A549 (cell line): ENCODE data around the gene ROR2. TPM values are rescaled to one million over a fixed set of nuclear protein-coding genes. Genes with fewer than 3 reads are reported as not detected.

Experiments
- ATAC-seq, 2 experiments: fragments of 200-7000 bp in 1 of 2; fragments of >200 bp in 1 of 2; cut with Nextera tagmentation in 1 of 2; cut with Tn5 transposase in 1 of 2; 3 replicates each; pipeline versions ENCODE4 v1.8.0 to v1.9.1; 2018 to 2020; ENCODE audit warnings: mild to moderate bottlenecking in 1 of 2, moderate library complexity in 1 of 2
- CTCF ChIA-PET: fragments of 300-600 bp; sonication (Branson Sonifier 250); formaldehyde crosslinking; extraction: SDS; loops from one replicate; lab custom pipeline; 2021; ENCODE audit warnings: antibody characterized with exemption, inconsistent platforms; lab: Yijun Ruan, JAX
- POLR2A ChIA-PET: fragments of 350-600 bp; formaldehyde crosslinking; extraction: SDS; loops from one replicate; lab custom pipeline; 2021; ENCODE audit warnings: antibody characterized with exemption, inconsistent platforms; lab: Yijun Ruan, JAX
- DNase-seq, 2 experiments: peaks; one replicate each; pipeline versions ENCODE4 v3.0.0 to v3.0.0-alpha.2; 2011 to 2016; ENCODE audit warnings: low read depth in 1 of 2, low spot score in 1 of 2
- FAIRE-seq: peaks from 2 replicates; lab custom pipeline; 2011; peaks lifted over from hg19 to GRCh38; lab: Jason Lieb, UNC
- H3K27ac ChIP-seq, 2 experiments: fragments of >200 bp; sonication (Bioruptor Twin); formaldehyde crosslinking; 3 replicates each; pipeline ENCODE4 v1.5.1; 2016 to 2017
- H3K4me1 ChIP-seq: fragments of >200 bp; sonication (Bioruptor Twin); formaldehyde crosslinking; 3 replicates; pipeline ENCODE4 v1.6.1; 2016
- H3K4me2 ChIP-seq: fragments of >200 bp; sonication (Bioruptor Twin); formaldehyde crosslinking; 3 replicates; pipeline ENCODE4 v1.6.1; 2016
- H3K4me3 ChIP-seq: fragments of >200 bp; sonication (Bioruptor Twin); formaldehyde crosslinking; 3 replicates; pipeline ENCODE4 v1.5.1; 2016
- H3K9me3 ChIP-seq: fragments of >200 bp; sonication (Bioruptor Twin); formaldehyde crosslinking; 3 replicates; pipeline ENCODE4 v1.6.1; 2016
- BCL3 ChIP-seq: fragments of >200 bp; sonication (Bioruptor Twin); formaldehyde crosslinking; IDR thresholded peaks from 3 replicates; pipeline ENCODE4 v1.6.1; 2016
- BHLHE40 ChIP-seq: IDR thresholded peaks from 2 replicates; pipeline ENCODE4 v1.6.1; 2012; ENCODE audit warnings: low read depth, low read length, inconsistent platforms
- CBX2 ChIP-seq: fragments of 200-600 bp; sonication (generic); IDR thresholded peaks from 2 replicates; pipeline ENCODE4 v1.6.1; 2016; ENCODE audit warnings: low read depth, mild to moderate bottlenecking, borderline replicate concordance
- CEBPB ChIP-seq, 2 experiments: fragments of >200 bp in 1 of 2; sonication (Bioruptor Twin) in 1 of 2; formaldehyde crosslinking in 1 of 2; IDR thresholded peaks; 2 replicates each; pipeline ENCODE4 v1.6.1; 2012 to 2016
- CHD2 ChIP-seq: fragments of 150-350 bp; IDR thresholded peaks from 2 replicates; pipeline ENCODE4 v1.6.1; 2014; ENCODE audit warnings: low read length; ENCODE audit not compliant: partially characterized antibody
- CTCF ChIP-seq: fragments of >200 bp; sonication (Bioruptor Twin); formaldehyde crosslinking; IDR thresholded peaks from 3 replicates; pipeline ENCODE4 v1.5.1; 2016
- EHF ChIP-seq: fragments of 250-450 bp; sonication (Bioruptor Pico); IDR thresholded peaks from 2 replicates; pipeline ENCODE4 v1.5.0; 2020; ENCODE audit warnings: mild to moderate bottlenecking
- EP300 ChIP-seq, 2 experiments: fragments of >200 bp; sonication (Bioruptor Twin); formaldehyde crosslinking; IDR thresholded peaks; 2 replicates in 1 of 2; 3 replicates in 1 of 2; pipeline ENCODE4 v1.6.1; 2016 to 2017
- ESRRA ChIP-seq: fragments of 150-350 bp; IDR thresholded peaks from 2 replicates; pipeline ENCODE4 v1.6.1; 2014; ENCODE audit warnings: mild to moderate bottlenecking, low read length, borderline replicate concordance
- FOXS1 ChIP-seq: fragments of 250-450 bp; sonication (Bioruptor Pico); IDR thresholded peaks from 2 replicates; pipeline ENCODE4 v1.5.0; 2020; ENCODE audit warnings: mild to moderate bottlenecking, moderate library complexity
- GATA3 ChIP-seq: IDR thresholded peaks from 2 replicates; pipeline ENCODE4 v1.6.1; 2012; ENCODE audit warnings: borderline replicate concordance
- HEYL ChIP-seq: fragments of 250-450 bp; sonication (Bioruptor Pico); IDR thresholded peaks from 2 replicates; pipeline ENCODE4 v1.8.0; 2021; ENCODE audit warnings: mild to moderate bottlenecking, moderate library complexity
- HOXB5 ChIP-seq: fragments of 250-450 bp; sonication (Bioruptor Pico); IDR thresholded peaks from 2 replicates; pipeline ENCODE4 v1.5.0; 2020; ENCODE audit warnings: mild to moderate bottlenecking, moderate library complexity
- JUN ChIP-seq, 2 experiments: fragments of >200 bp; sonication (Bioruptor Twin); formaldehyde crosslinking; IDR thresholded peaks; 2 replicates in 1 of 2; 3 replicates in 1 of 2; pipeline ENCODE4 v1.6.1; 2016 to 2017
- JUNB ChIP-seq: fragments of >200 bp; sonication (Bioruptor Twin); formaldehyde crosslinking; IDR thresholded peaks from 2 replicates; pipeline ENCODE4 v1.6.1; 2016
- MAZ ChIP-seq: fragments of 150-350 bp; IDR thresholded peaks from 2 replicates; pipeline ENCODE4 v1.6.1; 2014; ENCODE audit warnings: antibody characterized with exemption, low read depth, low read length, borderline replicate concordance
- NR3C1 ChIP-seq: fragments of >200 bp; sonication (Bioruptor Twin); formaldehyde crosslinking; IDR thresholded peaks from 3 replicates; pipeline ENCODE4 v1.6.1; 2017
- PHF8 ChIP-seq: fragments of 200-600 bp; sonication (generic); IDR thresholded peaks from 2 replicates; pipeline ENCODE4 v1.6.1; 2016; ENCODE audit warnings: low read depth, mild to moderate bottlenecking, antibody characterized with exemption, moderate library complexity, borderline replicate concordance
- RNF2 ChIP-seq: fragments of 200-600 bp; sonication (generic); IDR thresholded peaks from 2 replicates; pipeline ENCODE4 v1.6.1; 2016; ENCODE audit warnings: low read depth, mild to moderate bottlenecking, antibody characterized with exemption, moderate library complexity, borderline replicate concordance
- ZC3H11A ChIP-seq: fragments of 450-650 bp; IDR thresholded peaks from 2 replicates; pipeline ENCODE4 v1.6.1; 2014; ENCODE audit warnings: antibody characterized with exemption, mild to moderate bottlenecking
- ZFP36 ChIP-seq: fragments of 450-650 bp; IDR thresholded peaks from 2 replicates; pipeline ENCODE4 v1.6.1; 2014; ENCODE audit warnings: borderline replicate concordance; ENCODE audit not compliant: partially characterized antibody
- ZSCAN20 ChIP-seq: fragments of 250-450 bp; sonication (Bioruptor Pico); IDR thresholded peaks from 2 replicates; pipeline ENCODE4 v1.8.0; 2022; ENCODE audit warnings: mild to moderate bottlenecking, moderate library complexity
- WGBS: methylation state at CpG from one replicate; pipeline ENCODE4 v1.1.6; 2017; ENCODE audit errors: missing lambda C conversion rate; 5-methylcytosine and 5-hydroxymethylcytosine counted together
- polyA plus RNA-seq, 4 experiments: library from polyadenylated mRNA; depleted of rRNA in 3 of 4; stranded (reverse); fragments of >200 nt; fragmentation: RNase III in 1 of 4; extraction: RNeasy Plus Mini Kit Qiagen cat#74134 plus additional on column Dnase treatment in 1 of 4; gene quantifications; 2 replicates in 3 of 4; 3 replicates in 1 of 4; pipeline ENCODE4 v1.2.3, GENCODE V29; 2011 to 2017
- TF ChIP-seq, protein P1 (sequence below): IDR thresholded peaks from 2 replicates; pipeline ENCODE4 v1.6.1; 2012
- TF ChIP-seq, protein P2 (sequence below): fragments of 450-650 bp; IDR thresholded peaks from 2 replicates; pipeline ENCODE4 v1.6.1; 2014; ENCODE audit warnings: antibody characterized with exemption

The ROR2 gene
- polyA plus RNA-seq, 2 of the 4 experiments (the other 2 are of a cell fraction), result 0.12 to 0.53 TPM

DNA sequence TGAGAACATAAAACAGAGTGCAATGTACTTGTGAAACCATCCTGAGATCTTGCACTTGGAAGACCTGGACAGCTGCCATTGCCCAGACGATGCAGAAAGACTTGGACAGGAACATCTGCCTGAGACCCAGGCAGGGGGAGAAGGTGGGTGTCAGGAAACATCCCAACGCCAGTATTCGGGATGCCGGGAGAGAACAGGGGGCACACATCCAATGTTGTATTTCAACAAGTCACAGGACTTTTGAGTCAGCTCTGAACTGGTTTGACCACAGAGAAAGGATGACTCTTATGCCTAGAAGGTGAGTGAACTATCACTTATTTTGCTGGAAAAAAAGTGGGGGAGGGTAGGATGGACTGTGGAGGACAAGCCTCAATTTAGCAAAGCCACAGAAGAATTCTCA, 124.6 kb downstream of the ROR2 start:
- ChIA-PET CTCF (interaction anchor here (0.6 to 1.2 kb wide), 2 partner anchors 51 to 111 kb away, joined by 3 to 4 read pairs; no protein-coding TSS in a partner anchor), POLR2A (no interaction called here)
- FAIRE-seq (no peak), DNase-seq (no peak), ATAC-seq (no peak; a peak in 1 of 6 replicates)
- Histone ChIP-seq H3K4me2 (no peak overlapping the region), H3K4me3 (no peak overlapping the region), H3K4me1 (no peaks in the 10 kb centered on the region), H3K27ac (no peak overlapping the region), H3K9me3 (no peaks in the 10 kb centered on the region; the same call in 2 of the 3 replicates)
- TF ChIP-seq, protein P1, sequence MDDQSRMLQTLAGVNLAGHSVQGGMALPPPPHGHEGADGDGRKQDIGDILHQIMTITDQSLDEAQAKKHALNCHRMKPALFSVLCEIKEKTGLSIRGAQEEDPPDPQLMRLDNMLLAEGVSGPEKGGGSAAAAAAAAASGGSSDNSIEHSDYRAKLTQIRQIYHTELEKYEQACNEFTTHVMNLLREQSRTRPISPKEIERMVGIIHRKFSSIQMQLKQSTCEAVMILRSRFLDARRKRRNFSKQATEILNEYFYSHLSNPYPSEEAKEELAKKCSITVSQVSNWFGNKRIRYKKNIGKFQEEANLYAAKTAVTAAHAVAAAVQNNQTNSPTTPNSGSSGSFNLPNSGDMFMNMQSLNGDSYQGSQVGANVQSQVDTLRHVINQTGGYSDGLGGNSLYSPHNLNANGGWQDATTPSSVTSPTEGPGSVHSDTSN, result no peak
- TF ChIP-seq CTCF (no peak), ZC3H11A (no peak), HOXB5 (CRISPR knock-in tag) (no peak), JUNB (no peak), BHLHE40 (no peak), ZFP36 (no peak), PHF8 (no peak), ESRRA (no peak), HEYL (CRISPR knock-in tag) (no peak), ZSCAN20 (CRISPR knock-in tag) (no peak), EP300 (IDR thresholded peaks at IDR 0.05) (no peak), NR3C1 (no peak), CBX2 (no peak), RNF2 (no peak), CEBPB (IDR thresholded peaks at IDR 0.05) (no peak), CHD2 (no peak), FOXS1 (no peak)
- TF ChIP-seq, protein P2, sequence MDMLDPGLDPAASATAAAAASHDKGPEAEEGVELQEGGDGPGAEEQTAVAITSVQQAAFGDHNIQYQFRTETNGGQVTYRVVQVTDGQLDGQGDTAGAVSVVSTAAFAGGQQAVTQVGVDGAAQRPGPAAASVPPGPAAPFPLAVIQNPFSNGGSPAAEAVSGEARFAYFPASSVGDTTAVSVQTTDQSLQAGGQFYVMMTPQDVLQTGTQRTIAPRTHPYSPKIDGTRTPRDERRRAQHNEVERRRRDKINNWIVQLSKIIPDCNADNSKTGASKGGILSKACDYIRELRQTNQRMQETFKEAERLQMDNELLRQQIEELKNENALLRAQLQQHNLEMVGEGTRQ, result no peak
- 28% methylated on average over 4 of the region's 4 CpGs for WGBS

DNA sequence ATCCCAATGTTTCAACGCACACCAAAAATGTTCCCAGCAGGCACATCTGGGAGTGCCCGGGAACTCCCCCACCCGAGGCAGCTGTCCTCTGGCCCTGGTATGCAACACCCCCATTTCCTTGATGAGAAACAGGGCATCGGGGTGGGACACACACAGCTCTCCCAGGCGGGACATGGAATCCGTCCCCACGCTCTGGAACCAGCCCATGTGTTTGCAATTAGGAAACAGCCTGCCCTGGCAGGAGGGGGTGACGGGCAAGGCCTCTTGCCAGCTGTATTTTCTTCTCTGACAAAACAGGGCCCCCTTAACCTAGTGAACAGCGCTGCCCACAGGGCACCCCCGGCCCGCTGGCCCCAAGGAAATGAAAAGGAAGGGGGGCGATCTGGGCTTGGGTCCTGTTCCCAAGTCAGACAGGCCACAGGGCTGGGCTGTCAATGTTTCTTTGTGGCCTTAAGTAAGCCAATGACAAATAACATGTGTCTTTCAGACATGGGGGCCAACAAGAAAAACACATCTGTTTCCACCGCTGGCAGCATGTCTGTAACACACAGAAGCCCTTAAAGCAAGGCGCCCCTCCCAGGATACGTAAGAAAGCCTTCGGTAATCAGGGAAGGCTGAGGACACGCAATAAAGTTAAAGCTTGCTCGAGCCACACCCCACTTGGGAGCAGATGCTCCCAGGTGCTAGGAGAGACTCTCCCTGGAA, 125.3 kb downstream of the ROR2 start:
- no peak for FAIRE-seq
- no peak for TF ChIP-seq BCL3
- no peak for TF ChIP-seq MAZ
- TF ChIP-seq EHF (CRISPR knock-in tag), result no peak
- TF ChIP-seq, protein P2, result no peak
- TF ChIP-seq HEYL (CRISPR knock-in tag), result no peak
- TF ChIP-seq CHD2, result no peak
- TF ChIP-seq GATA3, result no peak
- TF ChIP-seq JUNB, result no peak
- TF ChIP-seq EP300 (IDR thresholded peaks at IDR 0.05), result no peak
- TF ChIP-seq ESRRA, result no peak
- TF ChIP-seq JUN (IDR thresholded peaks at IDR 0.05), result no peak
- TF ChIP-seq, all 56 proteins: peak for 0
- ChIA-PET CTCF (interaction anchor here (0.6 to 1.2 kb wide), 2 partner anchors 51 to 111 kb away, joined by 3 to 4 read pairs; no protein-coding TSS in a partner anchor), POLR2A (no interaction called here)
- H3K4me1 ChIP-seq, result no peaks in the 10 kb centered on the region
- no peaks in the 10 kb centered on the region; the same call in 2 of the 3 replicates for H3K9me3 ChIP-seq
- WGBS, result 47% methylated on average over 18 of the region's 18 CpGs
- ATAC-seq, result no peak
- no peak overlapping the region for H3K27ac ChIP-seq
- H3K4me2 ChIP-seq, result no peak overlapping the region
- H3K4me3 ChIP-seq, result no peak overlapping the region
- no peak for DNase-seq
